K562 (cell line): Measurements from ENCODE around the gene OCRL. TPM values are rescaled to one million over a fixed set of nuclear protein-coding genes. Genes with fewer than 3 reads are reported as not detected.
"Not testable (repeated sequence)": the region's sequence is repeated elsewhere in the genome, so short reads cannot be mapped to it uniquely, and the experiment has no call there.

Experiments used
- ATAC-seq: fragments of 200-7000 bp; cut with Tn5 transposase; 3 replicates; pipeline ENCODE4 v1.9.1; 2020; ENCODE audit warnings: moderate library complexity
- BruUV-seq: library from RNA; stranded (reverse); fragments of 400-500 nt; replicated peaks from 2 replicates; lab custom pipeline; 2021; lab: Mats Ljungman, UMichigan
- CTCF ChIA-PET: fragments of 300-600 bp; formaldehyde crosslinking; extraction: SDS; loops from one replicate; lab custom pipeline; 2021; ENCODE audit warnings: low intra/inter-chr PET ratio; lab: Yijun Ruan, JAX
- POLR2A ChIA-PET: fragments of 300-600, 350-650 bp; sonication (Branson Sonifier 250); formaldehyde crosslinking; extraction: SDS; loops from one replicate; lab custom pipeline; 2021; ENCODE audit warnings: antibody characterized with exemption, inconsistent platforms; lab: Yijun Ruan, JAX
- DNase-seq, 4 experiments: peaks; one replicate each; pipeline versions ENCODE4 v3.0.0 to v3.0.0-alpha.2; 2011 to 2018; ENCODE audit warnings: low spot score in 3 of 4, mixed read lengths in 3 of 4; ENCODE audit errors: extremely low read depth in 1 of 4
- FAIRE-seq: peaks from 2 replicates; lab custom pipeline; 2011; peaks lifted over from hg19 to GRCh38; lab: Jason Lieb, UNC
- H2AFZ ChIP-seq: 2 replicates; pipeline ENCODE4 v1.6.0; 2011; ENCODE audit warnings: low read depth, low read length, control low read depth, inconsistent platforms
- H3K27ac ChIP-seq: fragments of 200-600 bp; 3 replicates; pipeline ENCODE4 v1.8.0; 2011; ENCODE audit warnings: low read depth, mild to moderate bottlenecking, control low read depth, inconsistent platforms, low read length, moderate library complexity, mixed read lengths; ENCODE audit errors: extremely low read depth
- H3K27me3 ChIP-seq, 2 experiments: fragments of 300-600 bp in 1 of 2; 2 replicates in 1 of 2; 3 replicates in 1 of 2; pipeline versions ENCODE4 v1.6.0 to v1.8.0; 2011; ENCODE audit warnings: inconsistent platforms in 2 of 2, low read length in 2 of 2, mild to moderate bottlenecking in 1 of 2, mixed read lengths in 1 of 2, moderate library complexity in 1 of 2; ENCODE audit not compliant: control insufficient read depth in 2 of 2, insufficient read depth in 2 of 2
- H3K36me3 ChIP-seq: fragments of 300-600 bp; 3 replicates; pipeline ENCODE4 v1.8.0; 2011; ENCODE audit warnings: mild to moderate bottlenecking, low read length, inconsistent platforms; ENCODE audit not compliant: control insufficient read depth, insufficient read depth
- H3K4me1 ChIP-seq, 2 experiments: fragments of 200-600 bp in 1 of 2; replicated peaks in 1 of 2; 2 replicates in 1 of 2; 3 replicates in 1 of 2; pipeline versions ENCODE4 v1.5.1 to v1.8.0; 2011; ENCODE audit warnings: inconsistent platforms in 2 of 2, low read length in 2 of 2, mild to moderate bottlenecking in 1 of 2, mixed read lengths in 1 of 2, moderate library complexity in 1 of 2; ENCODE audit not compliant: control insufficient read depth in 2 of 2, insufficient read depth in 2 of 2
- H3K4me2 ChIP-seq: 2 replicates; pipeline ENCODE4 v1.6.1; 2011; ENCODE audit warnings: low read length, control low read depth, inconsistent platforms, mixed read lengths; ENCODE audit not compliant: insufficient read depth
- H3K4me3 ChIP-seq: fragments of 200-600 bp; sonication (generic), shearing (Covaris generic); 2 replicates; pipeline ENCODE4 v1.5.1; 2016; ENCODE audit warnings: control low read depth, inconsistent platforms
- H3K79me2 ChIP-seq: fragments of 200-600 bp; 3 replicates; pipeline ENCODE4 v1.8.0; 2011; ENCODE audit warnings: low read length, inconsistent platforms; ENCODE audit not compliant: control insufficient read depth, insufficient read depth
- H3K9ac ChIP-seq, 2 experiments: 2 replicates each; pipeline versions ENCODE4 v1.6.0 to v1.6.1; 2011; ENCODE audit warnings: low read depth in 2 of 2, low read length in 2 of 2, control low read depth in 1 of 2, inconsistent platforms in 1 of 2, mild to moderate bottlenecking in 1 of 2, mixed read lengths in 1 of 2; ENCODE audit not compliant: insufficient read depth in 1 of 2
- H3K9me1 ChIP-seq: one replicate; pipeline ENCODE4 v1.6.0; 2011; ENCODE audit warnings: inconsistent platforms, mild to moderate bottlenecking, low read length, moderate library complexity; ENCODE audit not compliant: control insufficient read depth, insufficient read depth
- H3K9me3 ChIP-seq: replicated peaks from 2 replicates; pipeline ENCODE4 v1.5.1; 2011; ENCODE audit warnings: low read depth, low read length, inconsistent platforms; ENCODE audit not compliant: control insufficient read depth, insufficient read depth
- H4K20me1 ChIP-seq: replicated peaks from 2 replicates; pipeline ENCODE4 v1.6.1; 2011; ENCODE audit warnings: low read length, inconsistent platforms, mixed read lengths; ENCODE audit not compliant: control insufficient read depth, insufficient read depth
- GABPB1 ChIP-seq: sonication (generic); formaldehyde crosslinking; IDR thresholded peaks from 2 replicates; pipeline ENCODE4 v1.8.0; 2022; ENCODE audit warnings: mild to moderate bottlenecking, missing genetic modification reagents
- HNRNPK ChIP-seq: fragments of 200-400 bp; formaldehyde crosslinking; IDR thresholded peaks from one replicate; pipeline ENCODE4 v1.6.1; 2018; ENCODE audit warnings: mild to moderate bottlenecking, low read depth, low read length; ENCODE audit not compliant: poor library complexity, severe bottlenecking
- NFIC ChIP-seq: fragments of 450-650 bp; IDR thresholded peaks from 2 replicates; pipeline ENCODE4 v1.6.1; 2017; ENCODE audit warnings: mild to moderate bottlenecking, inconsistent platforms
- RBM15 ChIP-seq: fragments of 200-400 bp; formaldehyde crosslinking; IDR thresholded peaks from 2 replicates; pipeline ENCODE4 v1.6.1; 2018; ENCODE audit warnings: mild to moderate bottlenecking, low read length, moderate library complexity; ENCODE audit not compliant: insufficient read depth
- WGBS: fragments of 100-300 bp; shearing (Covaris generic); methylation state at CpG from one replicate; pipeline ENCODE4 v1.1.6; 2016; ENCODE audit warnings: low coverage, mixed read lengths; ENCODE audit not compliant: insufficient coverage; ENCODE audit errors: missing lambda C conversion rate; 5-methylcytosine and 5-hydroxymethylcytosine counted together
- in situ Hi-C: fragments of 300-500 bp; cut with MboI; formaldehyde crosslinking; loops from 4 replicates; pipeline ENCODE4 v1.15.0; 2018; ENCODE audit warnings: inconsistent platforms, mixed read lengths
- intact Hi-C: fragments of 100-400 bp; cut with micrococcal nuclease; formaldehyde crosslinking; loops from 2 replicates; pipeline ENCODE4 v1.14.2; 2022
- polyA plus RNA-seq, 8 experiments: library from polyadenylated mRNA; depleted of rRNA in 4 of 8; stranded (reverse) in 5 of 8; unstranded in 3 of 8; fragments of >200 nt; fragmentation: Nextera tagmentation in 2 of 8; fragmentation: Illumina TruSeq in 1 of 8; extraction: Ambion mirVana in 2 of 8; extraction: Trizol in 1 of 8; gene quantifications; 2 replicates each; pipeline versions ENCODE4 v1.2.1 to v1.2.3, GENCODE V29; 2011 to 2014; ENCODE audit warnings: inconsistent platforms in 1 of 8, missing spikeins in 1 of 8
- total RNA-seq, 7 experiments: library from RNA; depleted of rRNA in 6 of 7; stranded (reverse); fragments of >200 nt in 6 of 7; fragmentation: Illumina TruSeq in 2 of 7; extraction: Trizol in 2 of 7; gene quantifications; 2 replicates each; pipeline versions ENCODE4 v1.2.1 to v1.2.3, GENCODE V29; 2011 to 2021; ENCODE audit warnings: low replicate concordance in 1 of 7

Gene OCRL
- total and polyA plus RNA-seq, 9 of the 15 experiments (the other 6 are each of a cell fraction or from before 2014, with no cell fraction given) = 2.2 to 23.4 (median 11.9) TPM

DNA sequence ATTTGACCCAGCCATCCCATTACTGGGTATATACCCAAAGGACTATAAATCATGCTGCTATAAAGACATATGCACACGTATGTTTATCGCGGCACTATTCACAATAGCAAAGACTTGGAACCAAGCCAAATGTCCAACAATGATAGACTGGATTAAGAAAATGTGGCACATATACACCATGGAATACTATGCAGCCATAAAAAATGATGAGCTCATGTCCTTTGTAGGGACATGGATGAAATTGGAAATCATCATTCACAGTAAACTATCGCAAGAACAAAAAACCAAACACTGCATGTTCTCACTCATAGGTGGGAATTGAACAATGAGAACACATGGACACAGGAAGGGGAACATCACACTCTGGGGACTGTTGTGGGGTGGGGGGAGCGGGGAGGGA, 24.3 kb downstream of the OCRL start:
- CTCF ChIA-PET, in situ Hi-C loops: not testable (repeated sequence)

GRCh38 chrX:129565046-129565650, 25.1 kb downstream of the OCRL start:
- FAIRE-seq = no peak
- WGBS = 71% methylated on average over 3 of the region's 3 CpGs
- CTCF ChIA-PET = no interaction called here

More for the DNA sequence above, 24.3 kb downstream of the OCRL start:
- H3K9me1 ChIP-seq, H3K4me3 ChIP-seq, ATAC-seq, H4K20me1 ChIP-seq, intact Hi-C loops, H3K9ac ChIP-seq, H3K79me2 ChIP-seq, FAIRE-seq, H3K27me3 ChIP-seq, H3K4me1 ChIP-seq, H3K9me3 ChIP-seq, H3K4me2 ChIP-seq, BruUV-seq: not testable (repeated sequence)
- POLR2A ChIA-PET = interaction anchor here (1.1 kb wide), 1 partner anchor 13 kb away, joined by 3 read pairs; no protein-coding TSS in a partner anchor
- WGBS = no CpG with 5 or more reads among the region's 5 CpGs
- H3K36me3 ChIP-seq = peaks cover 71% of the 10 kb centered on the region
- TF ChIP-seq NFIC = peak; percentile 67; the same call in 1 of the 2 replicates
- TF ChIP-seq, all 486 proteins: peak for 1; not testable (repeated sequence) for 485
- not testable (repeated sequence) for H2AFZ ChIP-seq, DNase-seq, H3K27ac ChIP-seq

More at GRCh38 chrX:129565046-129565650, 25.1 kb downstream of the OCRL start:
- Histone ChIP-seq H3K9me3 (no peaks in the 10 kb centered on the region), H3K4me2 (no peak overlapping the region), H3K27me3 (no peaks in the 10 kb centered on the region), H3K4me3 (no peak overlapping the region), H3K79me2 (no peaks in the 10 kb centered on the region), H3K9me1 (peaks cover 3% of the 10 kb centered on the region), H4K20me1 (no peaks in the 10 kb centered on the region), H2AFZ (no peak overlapping the region), H3K9ac (no peak overlapping the region), H3K36me3 (peaks cover 70% of the 10 kb centered on the region), H3K4me1 (no peaks in the 10 kb centered on the region), H3K27ac (no peak overlapping the region)
- TF ChIP-seq RBM15 (no peak), GABPB1 (no peak), HNRNPK (no peak)
- intact Hi-C loops (no loop called here), in situ Hi-C loops (no loop called here)
- DNase-seq = no peak
- BruUV-seq = no TSS peak
- ATAC-seq = no peak
- POLR2A ChIA-PET = interaction anchor here (1.1 kb wide), 1 partner anchor 12 kb away, joined by 3 read pairs; no protein-coding TSS in a partner anchor
